Stomach (tissue), 9 donors: ENCODE measurements around the gene AGPAT2. TPM values are rescaled to one million over a fixed set of nuclear protein-coding genes. Genes with fewer than 3 reads are reported as not detected.

Source experiments
- DNase-seq, 2 donors: peaks; one replicate each; pipeline versions ENCODE4 v3.0.0 to v3.0.0-alpha.2; 2013 to 2019
- H3K27ac ChIP-seq, 5 donors: fragments of 200-600 bp in 4 of 5; sonication (generic) in 4 of 5; one replicate each; pipeline ENCODE4 v1.5.1; 2013 to 2019; ENCODE audit warnings: mild to moderate bottlenecking in 1 of 5, moderate library complexity in 1 of 5
- H3K27me3 ChIP-seq, 3 donors: fragments of 200-600 bp; sonication (generic); one replicate each; pipeline ENCODE4 v1.5.1; 2017 to 2019; ENCODE audit warnings: mixed run types in 1 of 3
- H3K36me3 ChIP-seq, 4 donors: fragments of 200-600 bp; sonication (generic); 1 replicate in 3 of 4; 2 replicates in 1 of 4; pipeline ENCODE4 v1.5.1; 2016 to 2019
- H3K4me1 ChIP-seq, 4 donors: fragments of 200-600 bp; sonication (generic); one replicate each; pipeline ENCODE4 v1.5.1; 2016 to 2019
- H3K4me3 ChIP-seq, 4 donors: fragments of 200-600 bp; sonication (generic) in 3 of 4; one replicate each; pipeline ENCODE4 v1.5.1; 2016 to 2019; ENCODE audit warnings: mild to moderate bottlenecking in 1 of 4
- H3K9me3 ChIP-seq, 4 donors: fragments of 200-600 bp; sonication (generic); one replicate each; pipeline ENCODE4 v1.5.1; 2016 to 2019
- EP300 ChIP-seq: sonication (generic); formaldehyde crosslinking; IDR thresholded peaks from one replicate; pipeline ENCODE4 v1.6.1; 2017; ENCODE audit warnings: antibody characterized with exemption
- POLR2A ChIP-seq, 4 donors: fragments of 450-650 bp; IDR thresholded peaks; one replicate each; pipeline ENCODE4 v1.6.1; 2016; ENCODE audit warnings: antibody characterized with exemption in 4 of 4, control low read depth in 2 of 4, mild to moderate bottlenecking in 1 of 4, moderate library complexity in 1 of 4
- POLR2AphosphoS5 ChIP-seq, 3 donors: sonication (generic); formaldehyde crosslinking; IDR thresholded peaks; one replicate each; pipeline ENCODE4 v1.6.1; 2016; ENCODE audit warnings: antibody characterized with exemption in 3 of 3
- WGBS, 5 donors: extraction: QIAGEN DNeasy Blood & Tissue Kit in 3 of 5; methylation state at CpG; one replicate each; pipeline versions ENCODE4 v1.1.5 to v1.1.7; 2013 to 2018; 5-methylcytosine and 5-hydroxymethylcytosine counted together
- intact Hi-C: fragments of 100-400 bp; cut with DNase I; formaldehyde crosslinking; loops from one replicate; pipeline ENCODE4 v1.15.1; 2023; ENCODE audit warnings: low total_unique reads
- polyA plus RNA-seq, 3 donors: library from polyadenylated mRNA; stranded (reverse); fragments of 200-250 nt; gene quantifications; one replicate each; pipeline ENCODE4 v1.2.3, GENCODE V29; 2013
- total RNA-seq, 5 donors: library from RNA; depleted of rRNA; stranded (reverse); fragments of >200 nt; gene quantifications; one replicate each; pipeline versions ENCODE4 v1.1.0 to v1.2.3, GENCODE V29; 2014 to 2016
- TF ChIP-seq, protein P1 (sequence below), 7 experiments: fragments of 450-650 bp in 4 of 7; fragments of 200-600 bp in 3 of 7; sonication (generic) in 3 of 7; IDR thresholded peaks; one replicate each; pipeline ENCODE4 v1.5.1; 2016 to 2019; ENCODE audit warnings: antibody characterized with exemption in 7 of 7, control low read depth in 2 of 7, mild to moderate bottlenecking in 1 of 7
- donor health status: healthy with polysubstance abuse.
- donor health status: Bipolar disorder and iron deficiency.
- donor health status: healthy.

AGPAT2 gene
- total and polyA plus RNA-seq, 8 donors: 32.7 to 135 (median 72.0) TPM

DNA sequence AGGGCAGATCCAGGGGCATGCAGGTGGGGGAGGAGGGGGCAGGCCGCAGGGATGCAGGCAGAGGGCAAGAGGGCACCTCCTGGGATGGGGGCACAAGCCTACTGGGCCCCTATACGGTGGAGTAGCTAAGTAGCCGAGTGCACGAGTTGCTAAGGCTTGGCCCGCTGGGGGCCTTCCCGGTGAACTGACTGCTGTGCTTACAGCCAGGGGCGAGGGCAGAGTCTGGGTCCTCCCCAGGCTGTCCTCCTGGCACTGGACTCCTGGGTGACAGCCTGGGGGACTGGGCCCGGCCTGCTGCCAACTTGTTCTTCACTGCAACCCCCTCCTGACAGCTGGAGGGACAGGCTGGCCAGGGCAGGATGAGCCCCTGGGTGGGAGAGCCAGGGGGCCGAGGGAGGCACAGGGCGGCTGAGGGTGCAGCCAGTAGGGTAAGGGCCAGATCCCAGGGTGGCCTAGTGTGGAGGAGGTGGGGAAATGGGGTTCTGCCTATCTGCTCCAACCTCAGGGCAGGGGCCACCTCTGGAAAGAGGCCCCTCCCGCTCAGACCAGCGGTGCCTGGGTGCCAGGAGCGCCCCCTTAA lies 26.2 kb downstream of the AGPAT2 start:
- H3K27ac ChIP-seq: peak overlapping the region; percentile 42 to 73 (median 63)
- peak in 1 of 2 donors; percentile 21 for DNase-seq

GRCh38 chr9:136659861-136660784 lies 27.1 kb downstream of the AGPAT2 start:
- peaks cover 0 to 100% (median 68%) of the 10 kb centered on the region in 3 donors for H3K27me3 ChIP-seq
- intact Hi-C loops: no loop called here
- no peak for TF ChIP-seq EP300
- TF ChIP-seq, protein P1, sequence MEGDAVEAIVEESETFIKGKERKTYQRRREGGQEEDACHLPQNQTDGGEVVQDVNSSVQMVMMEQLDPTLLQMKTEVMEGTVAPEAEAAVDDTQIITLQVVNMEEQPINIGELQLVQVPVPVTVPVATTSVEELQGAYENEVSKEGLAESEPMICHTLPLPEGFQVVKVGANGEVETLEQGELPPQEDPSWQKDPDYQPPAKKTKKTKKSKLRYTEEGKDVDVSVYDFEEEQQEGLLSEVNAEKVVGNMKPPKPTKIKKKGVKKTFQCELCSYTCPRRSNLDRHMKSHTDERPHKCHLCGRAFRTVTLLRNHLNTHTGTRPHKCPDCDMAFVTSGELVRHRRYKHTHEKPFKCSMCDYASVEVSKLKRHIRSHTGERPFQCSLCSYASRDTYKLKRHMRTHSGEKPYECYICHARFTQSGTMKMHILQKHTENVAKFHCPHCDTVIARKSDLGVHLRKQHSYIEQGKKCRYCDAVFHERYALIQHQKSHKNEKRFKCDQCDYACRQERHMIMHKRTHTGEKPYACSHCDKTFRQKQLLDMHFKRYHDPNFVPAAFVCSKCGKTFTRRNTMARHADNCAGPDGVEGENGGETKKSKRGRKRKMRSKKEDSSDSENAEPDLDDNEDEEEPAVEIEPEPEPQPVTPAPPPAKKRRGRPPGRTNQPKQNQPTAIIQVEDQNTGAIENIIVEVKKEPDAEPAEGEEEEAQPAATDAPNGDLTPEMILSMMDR (IDR thresholded peaks at IDR 0.05): no peak
- no peak for TF ChIP-seq POLR2A (IDR thresholded peaks at IDR 0.05)
- TF ChIP-seq POLR2AphosphoS5 (IDR thresholded peaks at IDR 0.05): no peak

More for the DNA sequence above, 26.2 kb downstream of the AGPAT2 start:
- Histone ChIP-seq H3K9me3 (no peaks in the 10 kb centered on the region), H3K27me3 (peaks cover 0 to 97% (median 67%) of the 10 kb centered on the region in 3 donors), H3K4me3 (peak overlapping the region in 2 of 4 donors; percentile 7 to 15), H3K4me1 (peaks cover 8 to 28% (median 10%) of the 10 kb centered on the region in 4 donors), H3K36me3 (no peaks in the 10 kb centered on the region)
- WGBS, 5 donors: 64 to 81% (median 80%) methylated on average over 6 to 13 of the region's 13 CpGs
- TF ChIP-seq EP300 (no peak), POLR2A (IDR thresholded peaks at IDR 0.05) (no peak)
- TF ChIP-seq, protein P1 (IDR thresholded peaks at IDR 0.05): no peak
- intact Hi-C loops: no loop called here

DNA sequence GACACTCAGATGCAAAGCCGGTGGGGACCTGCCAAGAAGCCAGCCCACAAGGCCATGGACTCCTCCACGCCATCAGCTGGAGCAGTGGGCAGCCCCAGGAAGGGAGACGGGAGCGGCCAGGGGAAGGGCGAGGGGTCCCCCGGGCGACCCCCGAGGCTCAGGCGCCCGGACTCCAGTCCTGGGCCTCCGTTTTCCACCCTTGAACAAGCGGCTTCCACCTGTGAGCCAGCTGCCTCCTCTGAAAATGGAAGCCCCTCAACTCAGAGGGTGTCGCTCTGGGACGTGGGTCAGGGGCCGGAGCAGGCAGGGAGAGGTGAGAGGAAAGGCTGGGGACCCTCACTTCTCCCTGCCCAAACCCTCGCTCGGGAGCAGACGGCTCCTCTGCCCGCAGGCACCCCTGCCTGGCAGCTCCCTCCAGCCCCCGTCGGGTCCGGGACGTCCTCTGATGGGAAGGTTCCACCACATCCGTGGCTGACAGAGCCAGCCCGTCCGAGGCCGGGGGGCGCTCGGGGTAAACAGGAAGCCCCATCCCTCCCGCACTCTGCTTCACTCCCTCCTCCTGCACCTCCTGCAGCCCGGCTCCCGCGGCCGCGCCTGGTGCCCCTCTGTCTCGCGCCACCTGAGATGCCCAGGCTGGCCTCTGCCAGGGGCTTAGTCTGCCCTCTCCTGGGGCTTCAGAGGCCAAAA lies 28.3 kb downstream of the AGPAT2 start:
- H3K27ac ChIP-seq: peak overlapping the region; percentile 39 to 74 (median 63)
- peak overlapping the region; percentile 9 to 26 (median 18) for H3K4me3 ChIP-seq

More at GRCh38 chr9:136659861-136660784, 27.1 kb downstream of the AGPAT2 start:
- 64 to 68% (median 67%) methylated on average over 11 to 21 of the region's 21 CpGs for WGBS, 5 donors
- H3K27ac ChIP-seq: peak overlapping the region; percentile 4 to 74 (median 63)
- H3K36me3 ChIP-seq: no peaks in the 10 kb centered on the region
- no peaks in the 10 kb centered on the region for H3K9me3 ChIP-seq
- DNase-seq: peak in 1 of 2 donors; percentile 6
- H3K4me3 ChIP-seq: peak overlapping the region in 2 of 4 donors; percentile 23 to 26
- H3K4me1 ChIP-seq: peaks cover 2 to 25% (median 8%) of the 10 kb centered on the region in 4 donors

More for the DNA sequence above, 28.3 kb downstream of the AGPAT2 start:
- intact Hi-C loops: no loop called here
- H3K27me3 ChIP-seq: peaks cover 0 to 95% (median 64%) of the 10 kb centered on the region in 3 donors
- no peak for TF ChIP-seq POLR2A (IDR thresholded peaks at IDR 0.05)
- TF ChIP-seq, protein P1 (IDR thresholded peaks at IDR 0.05): no peak
- no peak for TF ChIP-seq EP300
- TF ChIP-seq POLR2AphosphoS5 (IDR thresholded peaks at IDR 0.05): no peak
- WGBS, 5 donors: 37 to 62% (median 54%) methylated on average over 19 to 37 of the region's 37 CpGs
- H3K9me3 ChIP-seq: no peaks in the 10 kb centered on the region
- DNase-seq: peak in 1 of 2 donors; percentile 37
- H3K4me1 ChIP-seq: peaks cover 0 to 19% (median 5%) of the 10 kb centered on the region in 4 donors
- H3K36me3 ChIP-seq: no peaks in the 10 kb centered on the region
